GM06990 (cell line): ENCODE measurements around the gene MYO7B.
"Not testable (repeated sequence)": the region's sequence is repeated elsewhere in the genome, so short reads cannot be mapped to it uniquely, and the experiment has no call there.

ENCODE experiments used
- DNase-seq: peaks from one replicate; pipeline ENCODE4 v3.0.0-alpha.2; 2011; ENCODE audit not compliant: insufficient read length; ENCODE audit errors: extremely low read depth
- H3K27me3 ChIP-seq: replicated peaks from 2 replicates; pipeline ENCODE4 v1.6.0; 2011; ENCODE audit warnings: low read length; ENCODE audit not compliant: control insufficient read depth, insufficient read depth
- H3K36me3 ChIP-seq: 2 replicates; pipeline ENCODE4 v1.5.1; 2011; ENCODE audit warnings: low read length; ENCODE audit not compliant: control insufficient read depth, insufficient read depth
- H3K4me3 ChIP-seq: replicated peaks from 2 replicates; pipeline ENCODE4 v1.5.1; 2011; ENCODE audit warnings: low read depth, mild to moderate bottlenecking, control low read depth, low read length
- TF ChIP-seq, protein P1 (sequence below): IDR thresholded peaks from 2 replicates; pipeline ENCODE4 v1.5.1; 2011; ENCODE audit warnings: low read length, control low read depth, mild to moderate bottlenecking, inconsistent platforms; ENCODE audit not compliant: insufficient read depth, poor library complexity, severe bottlenecking

The MYO7B gene

DNA sequence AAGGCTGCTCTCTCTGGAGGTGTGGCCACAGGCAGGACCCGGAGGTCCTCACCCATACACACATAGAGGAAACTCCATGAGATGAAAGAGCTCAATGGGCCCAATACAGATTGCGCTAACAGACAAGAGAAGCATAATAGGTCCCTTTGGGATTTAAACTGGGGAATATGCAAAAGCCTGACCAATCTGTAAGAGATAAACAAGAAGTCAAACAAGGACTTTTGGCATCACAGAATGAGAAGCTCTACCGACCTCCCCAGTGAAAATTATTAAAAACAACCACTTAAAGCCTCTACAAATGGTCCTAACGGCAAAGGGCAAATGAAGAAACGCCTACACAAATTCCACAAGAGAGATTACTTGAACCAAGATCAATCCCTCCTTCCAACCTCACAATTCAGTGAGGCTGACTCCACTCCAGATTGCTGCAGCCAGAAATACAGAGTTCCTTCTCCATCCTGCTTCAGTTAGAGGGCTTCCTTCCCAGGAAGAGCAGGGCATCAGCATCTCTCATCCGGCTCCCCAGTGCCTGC, 20.0 kb upstream of the MYO7B start:
- no peak for DNase-seq
- TF ChIP-seq, protein P1, sequence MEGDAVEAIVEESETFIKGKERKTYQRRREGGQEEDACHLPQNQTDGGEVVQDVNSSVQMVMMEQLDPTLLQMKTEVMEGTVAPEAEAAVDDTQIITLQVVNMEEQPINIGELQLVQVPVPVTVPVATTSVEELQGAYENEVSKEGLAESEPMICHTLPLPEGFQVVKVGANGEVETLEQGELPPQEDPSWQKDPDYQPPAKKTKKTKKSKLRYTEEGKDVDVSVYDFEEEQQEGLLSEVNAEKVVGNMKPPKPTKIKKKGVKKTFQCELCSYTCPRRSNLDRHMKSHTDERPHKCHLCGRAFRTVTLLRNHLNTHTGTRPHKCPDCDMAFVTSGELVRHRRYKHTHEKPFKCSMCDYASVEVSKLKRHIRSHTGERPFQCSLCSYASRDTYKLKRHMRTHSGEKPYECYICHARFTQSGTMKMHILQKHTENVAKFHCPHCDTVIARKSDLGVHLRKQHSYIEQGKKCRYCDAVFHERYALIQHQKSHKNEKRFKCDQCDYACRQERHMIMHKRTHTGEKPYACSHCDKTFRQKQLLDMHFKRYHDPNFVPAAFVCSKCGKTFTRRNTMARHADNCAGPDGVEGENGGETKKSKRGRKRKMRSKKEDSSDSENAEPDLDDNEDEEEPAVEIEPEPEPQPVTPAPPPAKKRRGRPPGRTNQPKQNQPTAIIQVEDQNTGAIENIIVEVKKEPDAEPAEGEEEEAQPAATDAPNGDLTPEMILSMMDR: no peak
- no peaks in the 10 kb centered on the region for H3K27me3 ChIP-seq
- H3K36me3 ChIP-seq: peaks cover 10% of the 10 kb centered on the region
- H3K4me3 ChIP-seq: no peak overlapping the region

DNA sequence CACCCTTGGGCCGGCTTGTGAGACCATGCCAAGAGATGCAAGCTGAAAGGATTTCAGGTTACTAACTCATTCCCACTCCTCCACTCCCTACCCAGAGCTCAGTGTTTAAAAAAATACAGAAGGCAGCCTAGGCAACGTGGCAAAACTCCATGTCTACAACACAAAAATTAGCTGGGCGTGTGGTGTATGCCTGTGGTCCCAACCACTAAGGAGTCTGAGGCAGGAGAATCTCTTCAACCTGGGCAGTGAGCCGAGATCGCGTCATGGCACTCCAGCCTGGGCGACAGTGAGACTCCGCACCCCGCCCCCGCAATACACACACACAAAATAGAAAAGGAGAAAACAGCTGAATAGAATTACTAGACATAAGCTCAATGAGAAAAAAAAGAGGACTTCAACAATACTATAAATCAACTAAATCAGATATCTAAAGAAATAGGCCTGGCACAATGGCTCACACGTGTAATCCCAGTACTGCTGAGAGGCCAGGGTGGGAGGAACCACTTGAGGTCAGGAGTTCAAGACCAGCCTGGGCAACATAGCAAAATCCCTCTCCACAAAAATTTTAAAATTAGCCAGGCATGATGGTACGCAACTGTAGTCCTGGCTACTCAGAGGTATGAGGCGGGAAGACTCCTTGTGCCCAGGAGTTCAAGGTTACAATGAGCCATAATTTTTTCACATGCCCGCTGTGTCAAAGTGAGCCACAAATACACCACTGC, 19.3 kb upstream of the MYO7B start:
- Histone ChIP-seq H3K4me3 (no peak overlapping the region), H3K27me3 (no peaks in the 10 kb centered on the region), H3K36me3 (peaks cover 10% of the 10 kb centered on the region)
- TF ChIP-seq, protein P1: no peak
- no peak for DNase-seq

DNA sequence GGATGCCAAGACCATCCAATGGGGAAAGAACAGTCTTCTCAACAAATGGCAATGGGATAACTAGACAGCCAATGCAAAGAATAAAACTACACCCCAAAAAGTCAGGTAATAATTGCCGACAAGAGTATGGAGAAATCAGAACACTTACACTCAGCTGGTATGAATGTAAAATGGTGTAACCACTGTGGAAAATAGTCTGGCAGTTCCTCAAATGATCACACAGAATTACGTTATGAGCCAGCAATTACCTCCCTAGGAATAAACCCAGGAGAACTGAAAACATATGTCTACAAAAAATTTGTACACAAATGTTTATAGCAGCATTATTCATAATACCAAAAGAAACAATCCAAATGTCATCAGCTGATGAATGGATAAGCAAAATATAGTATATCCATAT, 18.0 kb upstream of the MYO7B start:
- TF ChIP-seq, protein P1: no peak
- Histone ChIP-seq H3K27me3 (no peaks in the 10 kb centered on the region), H3K4me3 (no peak overlapping the region), H3K36me3 (peaks cover 12% of the 10 kb centered on the region)
- DNase-seq: no peak

DNA sequence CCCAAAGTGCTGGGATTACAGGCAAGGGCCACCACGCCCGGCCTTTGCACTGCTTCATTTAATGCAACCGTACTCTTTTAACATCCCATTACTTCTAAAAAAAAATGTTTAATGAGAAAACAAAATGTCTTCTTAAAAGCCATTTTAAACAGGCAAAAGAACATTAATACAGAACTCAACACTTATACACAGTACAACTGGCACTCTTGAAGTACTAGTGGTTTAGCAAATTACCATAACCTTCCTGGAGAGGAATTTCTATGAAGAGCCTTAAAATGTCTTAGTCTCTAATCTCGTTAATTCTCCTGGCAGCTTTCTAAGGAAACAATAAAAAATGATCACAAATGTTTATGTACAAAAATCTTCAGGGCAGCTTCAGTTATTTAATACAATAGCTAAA, 15.1 kb upstream of the MYO7B start:
- Histone ChIP-seq H3K4me3 (no peak overlapping the region), H3K27me3 (no peaks in the 10 kb centered on the region), H3K36me3 (peaks cover 5% of the 10 kb centered on the region)
- no peak for DNase-seq
- TF ChIP-seq, protein P1: no peak

DNA sequence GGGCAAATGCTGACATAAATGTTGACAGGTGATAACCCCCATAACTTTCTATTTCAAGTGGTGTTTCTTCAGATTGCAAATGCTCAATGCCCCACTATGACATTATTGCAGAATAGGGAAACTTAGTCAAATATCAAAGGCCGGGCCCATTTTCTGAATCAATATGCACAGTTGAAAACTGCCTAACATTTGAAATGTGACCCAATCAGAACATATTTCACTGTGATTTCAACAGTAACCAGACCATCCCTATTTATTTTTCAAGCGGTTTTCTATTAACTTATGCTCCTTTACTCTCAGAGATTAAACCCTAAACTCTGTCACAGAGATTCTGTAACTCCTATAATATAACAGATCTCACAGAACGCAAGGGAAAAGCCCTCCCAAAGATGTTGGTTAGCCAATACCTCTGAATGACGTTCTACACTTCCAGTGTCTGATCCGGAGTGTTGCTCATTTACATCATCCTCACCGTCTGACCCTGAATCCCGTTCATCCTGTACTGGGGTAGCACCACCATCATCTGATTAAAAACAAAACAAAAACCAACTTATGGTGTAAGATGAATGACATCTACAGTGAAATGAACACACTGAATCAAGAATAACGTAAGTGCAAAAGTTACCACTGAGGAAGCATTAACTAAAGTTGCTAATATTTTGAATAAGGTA, 12.1 kb upstream of the MYO7B start:
- no peaks in the 10 kb centered on the region for H3K27me3 ChIP-seq
- peaks cover 3% of the 10 kb centered on the region; the same call in 1 of the 2 replicates for H3K36me3 ChIP-seq
- TF ChIP-seq, protein P1: no peak
- DNase-seq: no peak
- H3K4me3 ChIP-seq: no peak overlapping the region

DNA sequence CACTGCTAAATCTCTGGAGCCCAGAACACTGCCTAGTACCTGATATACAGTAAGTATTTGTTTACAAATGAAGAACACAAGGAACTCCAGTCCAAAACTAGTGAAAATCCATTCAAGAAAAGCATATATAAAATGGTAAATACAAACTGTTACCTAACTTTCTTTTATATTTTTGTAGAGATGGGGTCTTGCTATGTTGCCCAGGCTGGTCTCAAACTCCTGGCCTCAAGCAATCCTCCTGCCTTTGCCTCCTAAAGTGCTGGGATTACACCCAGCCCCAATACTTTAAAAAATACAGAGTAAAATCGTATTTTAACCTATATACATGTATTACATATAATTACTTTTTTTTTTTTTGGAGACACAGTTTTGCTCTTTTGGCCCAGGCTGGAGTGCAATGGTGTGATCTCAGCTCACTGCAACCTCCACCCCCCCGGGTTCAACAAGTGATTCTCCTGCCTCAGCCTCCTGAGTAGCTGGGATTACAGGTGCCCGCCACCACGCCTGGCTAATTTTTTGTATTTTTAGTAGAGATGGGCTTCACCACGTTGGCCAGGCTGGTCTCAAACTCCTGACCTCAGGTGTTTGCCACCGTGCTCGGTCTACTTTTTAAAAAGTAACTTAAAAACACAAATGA, 11.2 kb upstream of the MYO7B start:
- not testable (repeated sequence) for DNase-seq, H3K27me3 ChIP-seq, H3K36me3 ChIP-seq, H3K4me3 ChIP-seq
